ENCODE results near the gene DCBLD2. TPM values are rescaled to one million over a fixed set of nuclear protein-coding genes. Genes with fewer than 3 reads are reported as not detected.
A peak's percentile ranks its signal among the peaks of the same experiment; 100 is the strongest.

Gene DCBLD2, protein sequence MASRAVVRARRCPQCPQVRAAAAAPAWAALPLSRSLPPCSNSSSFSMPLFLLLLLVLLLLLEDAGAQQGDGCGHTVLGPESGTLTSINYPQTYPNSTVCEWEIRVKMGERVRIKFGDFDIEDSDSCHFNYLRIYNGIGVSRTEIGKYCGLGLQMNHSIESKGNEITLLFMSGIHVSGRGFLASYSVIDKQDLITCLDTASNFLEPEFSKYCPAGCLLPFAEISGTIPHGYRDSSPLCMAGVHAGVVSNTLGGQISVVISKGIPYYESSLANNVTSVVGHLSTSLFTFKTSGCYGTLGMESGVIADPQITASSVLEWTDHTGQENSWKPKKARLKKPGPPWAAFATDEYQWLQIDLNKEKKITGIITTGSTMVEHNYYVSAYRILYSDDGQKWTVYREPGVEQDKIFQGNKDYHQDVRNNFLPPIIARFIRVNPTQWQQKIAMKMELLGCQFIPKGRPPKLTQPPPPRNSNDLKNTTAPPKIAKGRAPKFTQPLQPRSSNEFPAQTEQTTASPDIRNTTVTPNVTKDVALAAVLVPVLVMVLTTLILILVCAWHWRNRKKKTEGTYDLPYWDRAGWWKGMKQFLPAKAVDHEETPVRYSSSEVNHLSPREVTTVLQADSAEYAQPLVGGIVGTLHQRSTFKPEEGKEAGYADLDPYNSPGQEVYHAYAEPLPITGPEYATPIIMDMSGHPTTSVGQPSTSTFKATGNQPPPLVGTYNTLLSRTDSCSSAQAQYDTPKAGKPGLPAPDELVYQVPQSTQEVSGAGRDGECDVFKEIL
- total RNA-seq (ENCODE audit: low replicate concordance): 124 and 370 TPM in 2 replicates

DNA sequence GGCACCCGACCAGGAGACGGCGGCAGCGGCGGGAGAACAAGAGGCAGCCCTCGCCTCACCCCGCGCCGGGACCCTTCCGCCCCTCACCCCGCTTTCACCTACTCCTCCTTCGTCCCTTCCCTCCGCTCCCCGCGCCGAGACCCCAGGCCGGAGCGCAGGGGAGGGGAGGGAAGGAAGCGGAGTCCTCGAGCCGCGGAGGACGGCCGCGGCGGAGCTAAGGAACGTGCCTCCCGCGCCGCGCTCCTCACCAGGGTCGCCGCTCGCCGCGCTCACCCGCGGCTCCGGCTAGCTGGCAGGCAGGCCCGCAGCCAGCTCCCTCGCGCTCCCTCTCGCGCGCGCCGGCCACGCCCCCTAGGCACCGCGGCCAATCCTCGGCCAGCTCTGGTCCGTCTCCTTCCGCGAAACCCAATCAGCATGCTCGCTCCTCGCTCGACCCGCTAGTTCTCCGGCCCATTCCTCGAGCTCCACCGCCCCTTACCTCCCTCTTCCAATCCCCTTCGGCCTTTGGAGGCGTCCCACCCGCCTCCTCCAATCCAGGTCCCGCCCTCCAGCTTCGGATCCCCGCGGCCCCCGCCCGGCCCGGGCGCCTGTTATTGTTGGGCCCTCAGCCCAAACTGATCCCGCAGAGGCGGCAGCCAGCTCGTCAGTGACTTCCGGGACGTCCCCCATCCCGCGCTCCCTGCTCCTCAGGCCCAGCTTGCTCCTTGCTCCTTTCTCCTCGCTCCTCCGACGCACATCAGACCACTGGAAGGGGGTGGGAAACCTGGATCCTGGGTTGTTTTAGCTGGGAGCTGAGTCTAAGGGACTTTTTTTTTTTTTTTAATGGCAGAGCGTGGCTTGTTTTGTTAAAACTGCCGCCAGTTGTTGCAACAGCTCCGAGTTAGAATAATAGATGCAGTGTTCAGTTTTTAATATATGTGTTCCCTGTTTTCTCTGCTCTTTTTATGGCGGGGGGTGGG lies at the start of gene DCBLD2:
DCBLD2 (minus strand) TSS at position 304 of the 959 bp plus-strand sequence. CDS start 369 bp downstream, outside the sequence.
- DNase-seq (ENCODE audit: low read depth): peak; percentile 99
- TF ChIP-seq CTCF (IDR thresholded peaks at IDR 0.05; ENCODE audit: insufficient read depth, low read length): no peak
- peak within 1 kb of the TSS; percentile 92 for H3K4me3 ChIP-seq (ENCODE audit: low read depth, low read length)

- H3K4me3 ChIP-seq (ENCODE audit: low read depth, low read length): no peak overlapping the region
- TF ChIP-seq CTCF (IDR thresholded peaks at IDR 0.05; ENCODE audit: insufficient read depth, low read length): no peak
These were observed 44.2 kb upstream of the DCBLD2 start for GRCh38 chr3:98945666-98946065.

DNA sequence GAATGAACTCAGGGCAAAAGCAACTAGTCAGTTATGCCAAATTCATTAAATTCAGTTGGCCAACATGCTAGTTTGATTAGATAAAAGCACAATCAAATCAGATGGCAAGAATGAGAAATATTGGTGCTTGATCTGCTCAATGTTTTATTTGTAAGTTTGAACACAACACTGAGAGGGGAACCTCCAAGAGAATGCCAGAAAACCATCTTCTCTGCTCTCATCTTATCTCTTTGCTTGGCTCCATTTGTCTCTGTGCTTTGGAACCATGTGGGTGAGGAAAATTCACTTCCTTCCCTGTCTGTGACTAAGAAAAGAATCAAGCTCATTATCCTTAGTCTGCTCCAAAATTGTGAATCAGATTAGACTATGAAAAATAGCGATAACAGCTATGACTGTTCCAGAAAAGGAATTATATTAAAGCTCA lies 43.6 kb upstream of the DCBLD2 start:
- H3K4me3 ChIP-seq (ENCODE audit: low read depth, low read length): no peak overlapping the region
- no peak for TF ChIP-seq CTCF (IDR thresholded peaks at IDR 0.05; ENCODE audit: insufficient read depth, low read length)
- DNase-seq (ENCODE audit: low read depth): peak; percentile 95

More at GRCh38 chr3:98945666-98946065, 44.2 kb upstream of the DCBLD2 start:
- no peak for DNase-seq (ENCODE audit: low read depth)

- no peak for DNase-seq (ENCODE audit: low read depth)
- no peak overlapping the region for H3K4me3 ChIP-seq (ENCODE audit: low read depth, low read length)
- no peak for TF ChIP-seq CTCF (IDR thresholded peaks at IDR 0.05; ENCODE audit: insufficient read depth, low read length)
These were observed 28.9 kb upstream of the DCBLD2 start for GRCh38 chr3:98930413-98930812.

GRCh38 chr3:98921957-98922356 lies 20.5 kb upstream of the DCBLD2 start:
- no peak for DNase-seq (ENCODE audit: low read depth)
- no peak overlapping the region for H3K4me3 ChIP-seq (ENCODE audit: low read depth, low read length)
- TF ChIP-seq CTCF (IDR thresholded peaks at IDR 0.05; ENCODE audit: insufficient read depth, low read length): no peak

- H3K4me3 ChIP-seq (ENCODE audit: low read depth, low read length): no peak overlapping the region
- no peak for TF ChIP-seq CTCF (IDR thresholded peaks at IDR 0.05; ENCODE audit: insufficient read depth, low read length)
- DNase-seq (ENCODE audit: low read depth): no peak
These were observed 18.7 kb upstream of the DCBLD2 start for GRCh38 chr3:98920166-98920565.

Measured in fibroblast of the aortic adventitia (primary cell).